Keratinocyte (primary cell): ENCODE results near the gene LIN52. TPM values are rescaled to one million over a fixed set of nuclear protein-coding genes. Genes with fewer than 3 reads are reported as not detected.

Source experiments
- DNase-seq: peaks from one replicate; pipeline ENCODE4 v3.0.0-alpha.2; 2011; ENCODE audit warnings: low read depth, missing footprints, low spot score
- FAIRE-seq: peaks from 2 replicates; lab custom pipeline; 2011; peaks lifted over from hg19 to GRCh38; lab: Jason Lieb, UNC
- H2AFZ ChIP-seq: 2 replicates; pipeline ENCODE4 v1.6.0; 2012; ENCODE audit warnings: low read length, control low read depth, inconsistent platforms; ENCODE audit not compliant: control insufficient read depth
- H3K27ac ChIP-seq: 2 replicates; pipeline ENCODE4 v1.5.1; 2011; ENCODE audit warnings: low read length; ENCODE audit not compliant: control insufficient read depth, insufficient read depth
- H3K27me3 ChIP-seq: 3 replicates; pipeline ENCODE4 v1.6.0; 2011; ENCODE audit warnings: low read length; ENCODE audit not compliant: control insufficient read depth, insufficient read depth; ENCODE audit errors: extremely low read depth
- H3K36me3 ChIP-seq, 2 experiments: 2 replicates in 1 of 2; 3 replicates in 1 of 2; pipeline ENCODE4 v1.5.1; 2011; ENCODE audit warnings: low read length in 2 of 2, mild to moderate bottlenecking in 1 of 2; ENCODE audit not compliant: control insufficient read depth in 2 of 2, insufficient read depth in 2 of 2; ENCODE audit errors: extremely low read depth in 1 of 2
- H3K4me1 ChIP-seq: 3 replicates; pipeline ENCODE4 v1.5.1; 2011; ENCODE audit warnings: low read length; ENCODE audit not compliant: control insufficient read depth, insufficient read depth; ENCODE audit errors: extremely low read depth
- H3K4me2 ChIP-seq: 3 replicates; pipeline ENCODE4 v1.6.0; 2011; ENCODE audit warnings: low read depth, low read length; ENCODE audit not compliant: control insufficient read depth, insufficient read depth; ENCODE audit errors: extremely low read depth
- H3K4me3 ChIP-seq, 3 experiments: fragments of 200-600 bp in 1 of 3; sonication (generic) in 1 of 3; 2 replicates in 2 of 3; 3 replicates in 1 of 3; pipeline ENCODE4 v1.5.1; 2011 to 2016; ENCODE audit warnings: low read length in 3 of 3, mild to moderate bottlenecking in 3 of 3, control low read depth in 2 of 3, inconsistent platforms in 1 of 3, low read depth in 1 of 3, mixed read lengths in 1 of 3, mixed run types in 1 of 3, moderate library complexity in 1 of 3; ENCODE audit not compliant: control insufficient read depth in 2 of 3, insufficient read depth in 2 of 3; ENCODE audit errors: extremely low read depth in 1 of 3
- H3K79me2 ChIP-seq: 2 replicates; pipeline ENCODE4 v1.6.0; 2012; ENCODE audit warnings: low read length; ENCODE audit not compliant: control insufficient read depth, insufficient read depth
- H3K9ac ChIP-seq: 3 replicates; pipeline ENCODE4 v1.6.0; 2011; ENCODE audit warnings: low read length; ENCODE audit not compliant: control insufficient read depth, insufficient read depth; ENCODE audit errors: extremely low read depth
- H3K9me1 ChIP-seq: 3 replicates; pipeline ENCODE4 v1.6.0; 2011; ENCODE audit warnings: low read length; ENCODE audit not compliant: control insufficient read depth, insufficient read depth; ENCODE audit errors: extremely low read depth
- H3K9me3 ChIP-seq: 2 replicates; pipeline ENCODE4 v1.5.1; 2012; ENCODE audit warnings: low read depth, low read length; ENCODE audit not compliant: control insufficient read depth
- H4K20me1 ChIP-seq: 3 replicates; pipeline ENCODE4 v1.6.0; 2011; ENCODE audit warnings: low read length; ENCODE audit not compliant: control insufficient read depth, insufficient read depth; ENCODE audit errors: extremely low read depth
- EZH2 ChIP-seq: IDR thresholded peaks from one replicate; pipeline ENCODE4 v1.6.1; 2012; ENCODE audit warnings: inconsistent platforms, mild to moderate bottlenecking, low read length, moderate library complexity
- dilution Hi-C: fragments of 300-500 bp; cut with MboI; formaldehyde crosslinking; loops from one replicate; pipeline ENCODE4 v1.7.0; 2020; ENCODE audit warnings: low sequenced_read_pairs; ENCODE audit not compliant: extremely low pct_ligation_motif_present
- polyA plus RNA-seq, 5 experiments: library from polyadenylated mRNA; depleted of rRNA in 3 of 5; stranded (reverse) in 3 of 5; stranded (forward) in 1 of 5; unstranded in 1 of 5; fragments of >200 nt; gene quantifications; 1 replicate in 1 of 5; 2 replicates in 3 of 5; 3 replicates in 1 of 5; pipeline versions ENCODE4 v1.2.1 to v1.2.3, GENCODE V29; 2011 to 2012; ENCODE audit warnings: missing spikeins in 2 of 5, low read depth in 1 of 5, low replicate concordance in 1 of 5
- TF ChIP-seq, protein P1 (sequence below), 3 experiments: IDR thresholded peaks in 1 of 3; conservative IDR thresholded peaks in 1 of 3; optimal IDR thresholded peaks in 1 of 3; 2 replicates in 2 of 3; 3 replicates in 1 of 3; pipeline versions ENCODE3 to v1.5.1; 2011; ENCODE audit warnings: low read length in 3 of 3, mild to moderate bottlenecking in 3 of 3, moderate library complexity in 2 of 3, control low read depth in 1 of 3, inconsistent platforms in 1 of 3; ENCODE audit not compliant: insufficient read depth in 2 of 3; ENCODE audit errors: extremely low read depth in 1 of 3

The LIN52 gene
- polyA plus RNA-seq, 1 donor (not counting 4 experiments of a cell fraction or from before 2014, with no cell fraction given) = 6.8 TPM

DNA sequence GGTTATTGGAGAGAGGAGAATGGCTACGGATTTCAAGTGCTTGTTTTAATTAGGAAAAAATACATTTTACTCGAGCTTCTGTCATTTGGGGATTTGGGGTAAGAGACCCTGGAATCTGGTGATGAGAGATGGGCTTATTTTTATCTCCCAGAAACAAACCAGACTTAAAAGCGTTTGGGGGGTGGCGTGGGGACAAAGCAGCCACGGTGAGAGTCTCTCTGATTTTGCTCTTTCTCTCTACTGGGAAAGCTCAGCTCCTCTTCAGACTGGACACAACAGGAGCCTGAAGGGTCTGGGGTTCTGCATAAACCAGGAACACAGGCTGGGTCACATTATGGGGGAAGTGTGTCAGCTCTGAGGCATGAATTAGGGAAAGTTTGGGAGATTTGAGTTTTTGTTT, 158.3 kb downstream of the LIN52 start:
- dilution Hi-C loops = no loop called here

GRCh38 chr14:74244115-74244514, 159.4 kb downstream of the LIN52 start:
- no peak overlapping the region for H3K9ac ChIP-seq
- DNase-seq (no peak), FAIRE-seq (no peak)
- H3K27ac ChIP-seq = no peak overlapping the region
- H3K9me3 ChIP-seq = no peaks in the 10 kb centered on the region
- peaks cover 90% of the 10 kb centered on the region for H3K27me3 ChIP-seq
- dilution Hi-C loops = no loop called here
- no peak overlapping the region for H3K4me3 ChIP-seq
- no peaks in the 10 kb centered on the region for H3K9me1 ChIP-seq
- H4K20me1 ChIP-seq = no peaks in the 10 kb centered on the region
- H3K79me2 ChIP-seq = no peaks in the 10 kb centered on the region
- H3K36me3 ChIP-seq = no peaks in the 10 kb centered on the region
- H3K4me2 ChIP-seq = no peak overlapping the region
- no peak overlapping the region for H2AFZ ChIP-seq
- H3K4me1 ChIP-seq = peaks cover 4% of the 10 kb centered on the region
- TF ChIP-seq, protein P1, sequence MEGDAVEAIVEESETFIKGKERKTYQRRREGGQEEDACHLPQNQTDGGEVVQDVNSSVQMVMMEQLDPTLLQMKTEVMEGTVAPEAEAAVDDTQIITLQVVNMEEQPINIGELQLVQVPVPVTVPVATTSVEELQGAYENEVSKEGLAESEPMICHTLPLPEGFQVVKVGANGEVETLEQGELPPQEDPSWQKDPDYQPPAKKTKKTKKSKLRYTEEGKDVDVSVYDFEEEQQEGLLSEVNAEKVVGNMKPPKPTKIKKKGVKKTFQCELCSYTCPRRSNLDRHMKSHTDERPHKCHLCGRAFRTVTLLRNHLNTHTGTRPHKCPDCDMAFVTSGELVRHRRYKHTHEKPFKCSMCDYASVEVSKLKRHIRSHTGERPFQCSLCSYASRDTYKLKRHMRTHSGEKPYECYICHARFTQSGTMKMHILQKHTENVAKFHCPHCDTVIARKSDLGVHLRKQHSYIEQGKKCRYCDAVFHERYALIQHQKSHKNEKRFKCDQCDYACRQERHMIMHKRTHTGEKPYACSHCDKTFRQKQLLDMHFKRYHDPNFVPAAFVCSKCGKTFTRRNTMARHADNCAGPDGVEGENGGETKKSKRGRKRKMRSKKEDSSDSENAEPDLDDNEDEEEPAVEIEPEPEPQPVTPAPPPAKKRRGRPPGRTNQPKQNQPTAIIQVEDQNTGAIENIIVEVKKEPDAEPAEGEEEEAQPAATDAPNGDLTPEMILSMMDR (optimal IDR thresholded peaks at IDR 0.05 in 1 of 3, IDR thresholded peaks at IDR 0.05 in 1 of 3, conservative IDR thresholded peaks at IDR 0.05 in 1 of 3; ENCODE audit: extremely low read depth in 1 of 3, insufficient read depth in 2 of 3, low read length in 3 of 3) = no peak
- TF ChIP-seq EZH2 = peak; percentile 40

More for the DNA sequence above, 158.3 kb downstream of the LIN52 start:
- no peaks in the 10 kb centered on the region for H4K20me1 ChIP-seq
- no peaks in the 10 kb centered on the region for H3K9me3 ChIP-seq
- H3K4me3 ChIP-seq = no peak overlapping the region
- TF ChIP-seq, protein P1 (optimal IDR thresholded peaks at IDR 0.05 in 1 of 3, IDR thresholded peaks at IDR 0.05 in 1 of 3, conservative IDR thresholded peaks at IDR 0.05 in 1 of 3; ENCODE audit: extremely low read depth in 1 of 3, insufficient read depth in 2 of 3, low read length in 3 of 3) = no peak
- TF ChIP-seq EZH2 = no peak
- no peaks in the 10 kb centered on the region for H3K79me2 ChIP-seq
- peaks cover 4% of the 10 kb centered on the region for H3K4me1 ChIP-seq
- H3K27ac ChIP-seq = no peak overlapping the region
- DNase-seq = no peak
- H3K4me2 ChIP-seq = no peak overlapping the region
- no peak overlapping the region for H3K9ac ChIP-seq
- no peaks in the 10 kb centered on the region for H3K36me3 ChIP-seq
- H2AFZ ChIP-seq = no peak overlapping the region
- peaks cover 96% of the 10 kb centered on the region for H3K27me3 ChIP-seq
- FAIRE-seq = no peak
- no peaks in the 10 kb centered on the region for H3K9me1 ChIP-seq
